ENCODE results near the gene STAT5A. TPM values are rescaled to one million over a fixed set of nuclear protein-coding genes. Genes with fewer than 3 reads are reported as not detected.
"Not testable (repeated sequence)": the region's sequence is repeated elsewhere in the genome, so short reads cannot be mapped to it uniquely, and the experiment has no call there.

The STAT5A gene
- total and polyA plus RNA-seq, 5 donors: 8.1 to 30.5 (median 23.3) TPM

- intact Hi-C loops (cut with DNase I): no loop called here
- 51% methylated on average over 3 of the region's 3 CpGs for WGBS
- DNase-seq: no peak
- H3K27me3 ChIP-seq (ENCODE audit: control insufficient read depth, insufficient read depth): no peaks in the 10 kb centered on the region
- no peak overlapping the region for H3K4me3 ChIP-seq (ENCODE audit: low read length)
- H3K9me3 ChIP-seq (ENCODE audit: control insufficient read depth, low read length): no peaks in the 10 kb centered on the region
- ATAC-seq: peak in 1 of 2 donors; percentile 25
- H3K4me1 ChIP-seq (ENCODE audit: control insufficient read depth, insufficient read depth, low read length): peaks cover 11% of the 10 kb centered on the region
- H3K27ac ChIP-seq (ENCODE audit: low read length): no peak overlapping the region
Measured at GRCh38 chr17:42354956-42355843, 66.9 kb downstream of the STAT5A start.

- no peak overlapping the region for H3K27ac ChIP-seq (ENCODE audit: low read length)
- H3K9me3 ChIP-seq (ENCODE audit: control insufficient read depth, low read length): no peaks in the 10 kb centered on the region
- ATAC-seq (no peak), DNase-seq (no peak)
- 75% methylated on average over 1 of the region's 1 CpG for WGBS
- peaks cover 24% of the 10 kb centered on the region for H3K4me1 ChIP-seq (ENCODE audit: control insufficient read depth, insufficient read depth, low read length)
- no peaks in the 10 kb centered on the region for H3K27me3 ChIP-seq (ENCODE audit: control insufficient read depth, insufficient read depth)
- no peak overlapping the region for H3K4me3 ChIP-seq (ENCODE audit: low read length)
- intact Hi-C loops (cut with DNase I): no loop called here
Measured at GRCh38 chr17:42358434-42358833, 70.1 kb downstream of the STAT5A start.

- WGBS: 73% methylated on average over 7 of the region's 7 CpGs
- Histone ChIP-seq H3K4me3 (ENCODE audit: low read length) (no peak overlapping the region), H3K27me3 (ENCODE audit: control insufficient read depth, insufficient read depth) (no peaks in the 10 kb centered on the region), H3K4me1 (ENCODE audit: control insufficient read depth, insufficient read depth, low read length) (peaks cover 27% of the 10 kb centered on the region), H3K27ac (ENCODE audit: low read length) (no peak overlapping the region), H3K9me3 (ENCODE audit: control insufficient read depth, low read length) (no peaks in the 10 kb centered on the region)
- no peak for ATAC-seq
- DNase-seq: no peak
- intact Hi-C loops (cut with DNase I): no loop called here
Measured at GRCh38 chr17:42359133-42359532, 70.8 kb downstream of the STAT5A start.

GRCh38 chr17:42360388-42360787 lies 72.1 kb downstream of the STAT5A start:
- intact Hi-C loops (cut with DNase I); H3K27me3 ChIP-seq (ENCODE audit: control insufficient read depth, insufficient read depth); H3K9me3 ChIP-seq (ENCODE audit: control insufficient read depth, low read length); ATAC-seq; H3K4me3 ChIP-seq (ENCODE audit: low read length); H3K27ac ChIP-seq (ENCODE audit: low read length): not testable (repeated sequence)
- WGBS: 93% methylated on average over 2 of the region's 2 CpGs
- peaks cover 29% of the 10 kb centered on the region for H3K4me1 ChIP-seq (ENCODE audit: control insufficient read depth, insufficient read depth, low read length)
- DNase-seq: peak in 2 of 3 donors; percentile 54 to 75

Other genes starting within 250 kb of the STAT5A start
- gene C17orf113, start 237.9 kb upstream of the STAT5A start, total RNA-seq: 1 to 10 TPM in 1 of 4 donors, under 1 TPM in 3; 0.60 to 1.2 (median 0.66) TPM
- 0.91 TPM for gene C17orf113, start 237.9 kb upstream of the STAT5A start, polyA plus RNA-seq
- under 1 TPM in 3 of 4 donors, not detected in 1; 0.29 to 0.42 (median 0.31) TPM for gene ZNF385C, start 190.0 kb upstream of the STAT5A start, total RNA-seq
- 0.32 TPM for gene ZNF385C, start 190.0 kb upstream of the STAT5A start, polyA plus RNA-seq
- 1 to 10 TPM; 5.4 to 8.0 (median 6.1) TPM for gene DHX58, start 175.8 kb upstream of the STAT5A start, total RNA-seq
- 7.2 TPM for gene DHX58, start 175.8 kb upstream of the STAT5A start, polyA plus RNA-seq
- 10 to 100 TPM; 15.8 to 32.4 (median 23.3) TPM for gene KAT2A, start 167.1 kb upstream of the STAT5A start, total RNA-seq
- 30.1 TPM for gene KAT2A, start 167.1 kb upstream of the STAT5A start, polyA plus RNA-seq
- gene HSPB9, start 165.7 kb upstream of the STAT5A start, total RNA-seq: under 1 TPM in 3 of 4 donors, not detected in 1; 0.20 to 0.21 (median 0.20) TPM
- gene HSPB9, start 165.7 kb upstream of the STAT5A start, polyA plus RNA-seq: 0.18 TPM
- 10 to 100 TPM; 39.9 to 58.1 (median 53.8) TPM for gene RAB5C, start 133.5 kb upstream of the STAT5A start, total RNA-seq
- 55.0 TPM for gene RAB5C, start 133.5 kb upstream of the STAT5A start, polyA plus RNA-seq
- gene KCNH4, start 107.4 kb upstream of the STAT5A start, total RNA-seq: under 1 TPM in 3 of 4 donors, not detected in 1; 0.06 to 0.28 (median 0.14) TPM
- 0.14 TPM for gene KCNH4, start 107.4 kb upstream of the STAT5A start, polyA plus RNA-seq
- not detected for gene HCRT, start 103.0 kb upstream of the STAT5A start, total RNA-seq
- gene HCRT, start 103.0 kb upstream of the STAT5A start, polyA plus RNA-seq: not detected
- 10 to 100 TPM; 11.5 to 15.4 (median 13.1) TPM for gene GHDC, start 94.0 kb upstream of the STAT5A start, total RNA-seq
- gene GHDC, start 94.0 kb upstream of the STAT5A start, polyA plus RNA-seq: 10.5 TPM
- gene STAT5B, start 12.1 kb upstream of the STAT5A start, total RNA-seq: 10 to 100 TPM; 39.4 to 46.3 (median 40.5) TPM
- gene STAT5B, start 12.1 kb upstream of the STAT5A start, polyA plus RNA-seq: 19.7 TPM
- gene STAT3, start 99.9 kb downstream of the STAT5A start, total RNA-seq: 100 to 1,000 TPM; 100 to 192 (median 105) TPM
- 46.9 TPM for gene STAT3, start 99.9 kb downstream of the STAT5A start, polyA plus RNA-seq
- 100 to 1,000 TPM; 173 to 256 (median 203) TPM for gene CAVIN1, start 134.8 kb downstream of the STAT5A start, total RNA-seq
- gene CAVIN1, start 134.8 kb downstream of the STAT5A start, polyA plus RNA-seq: 153 TPM
- gene ATP6V0A1, start 170.4 kb downstream of the STAT5A start, total RNA-seq: 10 to 100 TPM; 42.1 to 57.7 (median 48.8) TPM
- 33.4 TPM for gene ATP6V0A1, start 170.4 kb downstream of the STAT5A start, polyA plus RNA-seq
- gene NAGLU, start 247.7 kb downstream of the STAT5A start, total RNA-seq: 10 to 100 TPM; 11.3 to 18.8 (median 15.0) TPM
- 13.7 TPM for gene NAGLU, start 247.7 kb downstream of the STAT5A start, polyA plus RNA-seq

Data from right cardiac atrium (tissue), 5 donors.